Activated T-cell treated with anti-CD3 and anti-CD28 coated beads for 1 hour (primary cell): Measurements from ENCODE around the gene TNPO3.
A peak's percentile ranks its signal among the peaks of the same experiment; 100 is the strongest.

Experiments used
- DNase-seq: peaks from one replicate; pipeline ENCODE4 v3.0.0-alpha.2; 2020; ENCODE audit warnings: low read depth

TNPO3 gene

GRCh38 chr7:129054438-129055293 lies at the start of gene TNPO3:
TSS of gene TNPO3 (minus strand) at chr7:129055111. CDS start at chr7:129054770, 341 bp downstream.
- DNase-seq: peak; percentile 86

- DNase-seq: no peak
These were observed 48.8 kb upstream of the TNPO3 start for GRCh38 chr7:129103561-129104324.

GRCh38 chr7:129101746-129102145 lies 46.8 kb upstream of the TNPO3 start:
- DNase-seq: no peak

GRCh38 chr7:129100827-129101166 lies 45.9 kb upstream of the TNPO3 start:
- DNase-seq: no peak

GRCh38 chr7:129098409-129099084 lies 43.6 kb upstream of the TNPO3 start:
- no peak for DNase-seq

GRCh38 chr7:129095258-129095657 lies 40.3 kb upstream of the TNPO3 start:
- DNase-seq: no peak

GRCh38 chr7:129094501-129094900 lies 39.6 kb upstream of the TNPO3 start:
- no peak for DNase-seq

- DNase-seq: no peak
These were observed 39.1 kb upstream of the TNPO3 start for GRCh38 chr7:129093867-129094456.

- peak; percentile 85 for DNase-seq
These were observed 36.6 kb upstream of the TNPO3 start for GRCh38 chr7:129091484-129092002.

GRCh38 chr7:129090300-129090907 lies 35.5 kb upstream of the TNPO3 start:
- DNase-seq: no peak

GRCh38 chr7:129089521-129090212 lies 34.8 kb upstream of the TNPO3 start:
- DNase-seq: no peak

GRCh38 chr7:129084801-129085551 lies 30.1 kb upstream of the TNPO3 start:
- no peak for DNase-seq

- DNase-seq: no peak
These were observed 28.6 kb upstream of the TNPO3 start for GRCh38 chr7:129083525-129083924.

- DNase-seq: no peak
These were observed 23.5 kb upstream of the TNPO3 start for GRCh38 chr7:129078455-129078854.

- DNase-seq: no peak
These were observed 22.0 kb upstream of the TNPO3 start for GRCh38 chr7:129076886-129077285.

- DNase-seq: no peak
These were observed 20.1 kb upstream of the TNPO3 start for GRCh38 chr7:129074994-129075393.

GRCh38 chr7:129074361-129074871 lies 19.5 kb upstream of the TNPO3 start:
- DNase-seq: no peak

- no peak for DNase-seq
These were observed 18.8 kb upstream of the TNPO3 start for GRCh38 chr7:129073738-129074137.

GRCh38 chr7:129073204-129073603 lies 18.3 kb upstream of the TNPO3 start:
- no peak for DNase-seq

GRCh38 chr7:129072479-129073011 lies 17.6 kb upstream of the TNPO3 start:
- DNase-seq: no peak
